Activated CD4-positive, alpha-beta memory T cell treated with anti-CD3 and anti-CD28 coated beads, Interleukin-2, amount 10 ng/mL, durations not matched to agents 7 days and 5 days (primary cell): ENCODE data around the gene SERINC5. TPM values are rescaled to one million over a fixed set of nuclear protein-coding genes. Genes with fewer than 3 reads are reported as not detected.
"Not testable (repeated sequence)": the region's sequence is repeated elsewhere in the genome, so short reads cannot be mapped to it uniquely, and the experiment has no call there.

Experiments
- CTCF ChIA-PET: fragments of 350-600 bp; sonication (Branson Sonifier 250); formaldehyde crosslinking; loops from one replicate; lab custom pipeline; 2021; ENCODE audit warnings: antibody characterized with exemption, inconsistent platforms; lab: Charles Lee
- POLR2A ChIA-PET: fragments of 350-600 bp; sonication (Branson Sonifier 250); formaldehyde crosslinking; loops from one replicate; lab custom pipeline; 2021; ENCODE audit warnings: antibody characterized with exemption; lab: Charles Lee
- DNase-seq: peaks from one replicate; pipeline ENCODE4 v3.0.0-alpha.2; 2020
- H3K27ac Mint-ChIP-seq: one replicate; pipeline ENCODE4 v1.8.0; 2021; ENCODE audit warnings: mild to moderate bottlenecking, mixed read lengths
- H3K27me3 Mint-ChIP-seq: one replicate; pipeline ENCODE4 v1.8.0; 2021; ENCODE audit warnings: mixed read lengths
- H3K36me3 Mint-ChIP-seq: one replicate; pipeline ENCODE4 v1.8.0; 2021; ENCODE audit warnings: low read depth, mixed read lengths
- H3K4me1 Mint-ChIP-seq: one replicate; pipeline ENCODE4 v1.8.0; 2021; ENCODE audit warnings: mixed read lengths
- H3K4me3 Mint-ChIP-seq: one replicate; pipeline ENCODE4 v1.8.0; 2021; ENCODE audit warnings: mild to moderate bottlenecking, mixed read lengths
- H3K9me3 Mint-ChIP-seq: one replicate; pipeline ENCODE4 v1.8.0; 2021; ENCODE audit warnings: mixed read lengths
- total RNA-seq, 2 experiments: library from RNA; stranded (reverse); gene quantifications; one replicate each; pipeline ENCODE4 v1.2.3, GENCODE V29; 2021

SERINC5 gene
- total RNA-seq, 2 experiments from 2014 or later: 59.1 to 60.6 TPM

- H3K36me3 Mint-ChIP-seq: peaks cover 37% of the 10 kb centered on the region
- DNase-seq: no peak
- CTCF ChIA-PET: interaction anchor here (0.9 to 2.1 kb wide), 10 partner anchors 8 to 183 kb away, joined by 3 to 18 read pairs (median 4); partner anchors contain the start of gene SERINC5
- peaks cover 38% of the 10 kb centered on the region for H3K4me1 Mint-ChIP-seq
- H3K9me3 Mint-ChIP-seq: peaks cover 7% of the 10 kb centered on the region
- H3K27me3 Mint-ChIP-seq: no peaks in the 10 kb centered on the region
- POLR2A ChIA-PET: interaction anchor here (0.7 to 3.2 kb wide), 17 partner anchors 8 to 282 kb away, joined by 3 to 44 read pairs (median 6); partner anchors contain the start of genes SERINC5 and ZFYVE16
- H3K4me3 Mint-ChIP-seq: peak overlapping the region; percentile 1
- H3K27ac Mint-ChIP-seq: peak overlapping the region; percentile 75
These were observed 130.6 kb downstream of the SERINC5 start for GRCh38 chr5:80125022-80125961.

DNA sequence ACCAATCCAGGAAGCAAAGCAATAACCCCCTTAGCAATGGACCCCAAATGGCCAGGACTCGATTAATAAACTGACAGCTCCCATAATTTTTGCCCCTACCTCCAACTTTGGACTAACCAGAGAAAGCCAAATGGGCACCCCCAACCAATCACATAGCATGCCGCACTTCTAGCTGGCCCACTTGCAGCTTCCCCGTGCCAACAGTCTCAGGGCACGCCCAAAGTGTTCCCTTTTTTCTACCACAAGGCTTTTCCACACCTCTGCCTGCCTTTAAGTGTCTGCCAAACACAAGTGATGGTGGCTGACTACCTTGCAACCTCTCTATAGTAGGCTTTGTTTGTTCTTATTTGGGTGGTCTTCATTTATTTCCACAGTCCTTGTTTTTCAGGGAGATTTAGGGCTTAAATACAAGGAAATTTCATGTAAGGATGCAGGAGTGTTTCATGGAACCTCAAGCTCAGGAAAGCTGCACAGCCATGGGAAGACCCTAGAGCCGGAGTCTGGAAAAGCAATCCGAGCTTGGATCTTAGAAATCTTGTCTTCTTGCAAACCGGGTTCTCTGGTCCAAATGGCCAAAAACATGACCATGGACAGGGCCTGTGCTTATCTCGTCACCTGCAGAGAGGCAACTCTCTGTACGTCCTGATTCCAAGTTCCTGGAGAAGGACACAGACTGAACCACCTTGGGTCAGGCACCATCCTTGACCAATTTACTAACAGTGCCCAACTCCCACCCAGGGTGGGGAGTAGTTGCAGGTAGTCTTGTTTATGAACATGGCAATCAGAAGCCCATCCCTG is 131.5 kb downstream of the SERINC5 start:
- POLR2A ChIA-PET: interaction anchor here (1.1 to 2.6 kb wide), 3 partner anchors 16 to 150 kb away, joined by 3 to 29 read pairs (median 10); partner anchors contain the start of gene SERINC5
- H3K27ac Mint-ChIP-seq: no peak overlapping the region
- CTCF ChIA-PET: interaction anchor here (1.8 to 2.0 kb wide), 2 partner anchors 12 to 41 kb away, joined by 4 to 6 read pairs; no protein-coding TSS in a partner anchor
- DNase-seq: no peak
- H3K27me3 Mint-ChIP-seq: no peaks in the 10 kb centered on the region
- peaks cover 38% of the 10 kb centered on the region for H3K4me1 Mint-ChIP-seq
- H3K36me3 Mint-ChIP-seq: peaks cover 39% of the 10 kb centered on the region
- H3K4me3 Mint-ChIP-seq: no peak overlapping the region
- peaks cover 7% of the 10 kb centered on the region for H3K9me3 Mint-ChIP-seq

DNA sequence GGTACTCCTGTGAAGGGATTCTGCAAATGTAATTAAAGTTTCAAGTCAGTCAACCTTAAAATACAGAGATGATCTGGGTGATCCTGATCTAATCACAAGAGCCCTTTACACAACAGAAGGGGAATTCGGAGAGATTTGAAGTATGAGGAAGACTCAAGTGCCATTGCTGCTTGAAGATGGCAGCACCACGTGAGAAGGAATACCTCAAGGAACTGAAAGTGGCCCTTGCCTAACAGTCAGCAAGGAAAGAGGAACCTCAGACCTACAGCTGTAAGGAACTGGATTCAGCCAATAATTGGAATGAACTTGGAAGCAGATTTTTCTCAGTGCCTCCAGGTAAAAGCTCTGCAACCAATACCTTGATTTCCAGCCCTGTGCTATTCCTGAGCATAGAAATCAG is 133.3 kb downstream of the SERINC5 start:
- Mint-ChIP-seq H3K4me1 (peaks cover 41% of the 10 kb centered on the region), H3K9me3 (peaks cover 8% of the 10 kb centered on the region), H3K4me3 (no peak overlapping the region), H3K36me3 (peaks cover 40% of the 10 kb centered on the region), H3K27me3 (no peaks in the 10 kb centered on the region), H3K27ac (no peak overlapping the region)
- POLR2A ChIA-PET: interaction anchor here (1.1 to 1.8 kb wide), 2 partner anchors 9 to 133 kb away, joined by 3 to 10 read pairs; partner anchors contain the start of gene SERINC5
- no peak for DNase-seq
- CTCF ChIA-PET: interaction anchor here (2.0 kb wide), 1 partner anchor 14 kb away, joined by 6 read pairs; no protein-coding TSS in a partner anchor

DNA sequence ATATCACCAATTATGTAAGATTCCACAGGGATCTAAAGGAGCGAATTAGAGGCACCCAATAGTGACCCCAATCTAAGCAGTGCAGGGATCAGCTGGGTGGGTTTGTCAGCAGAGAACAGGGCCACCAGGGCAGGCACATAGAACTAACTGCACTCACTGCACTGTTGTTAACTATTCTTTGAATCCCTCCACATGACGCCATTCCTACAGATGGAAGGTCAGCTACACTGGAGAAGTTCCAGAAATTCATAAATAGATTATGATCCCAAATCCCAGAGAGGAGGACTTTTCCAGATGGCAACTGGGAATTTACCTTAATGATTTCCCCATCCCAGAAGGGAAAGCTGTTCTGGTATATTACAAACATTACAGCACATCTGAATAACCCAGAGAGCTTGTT is 136.5 kb downstream of the SERINC5 start:
- POLR2A ChIA-PET: no interaction called here
- Mint-ChIP-seq H3K27ac (no peak overlapping the region), H3K9me3 (peaks cover 15% of the 10 kb centered on the region)

GRCh38 chr5:80117446-80117845 is 138.4 kb downstream of the SERINC5 start:
- H3K36me3 Mint-ChIP-seq: peaks cover 50% of the 10 kb centered on the region
- H3K4me1 Mint-ChIP-seq: peaks cover 20% of the 10 kb centered on the region
- no peak overlapping the region for H3K4me3 Mint-ChIP-seq
- peaks cover 22% of the 10 kb centered on the region for H3K9me3 Mint-ChIP-seq
- POLR2A ChIA-PET: interaction anchor here (0.7 to 1.5 kb wide), 4 partner anchors 9 to 139 kb away, joined by 3 to 14 read pairs (median 4); partner anchors contain the start of gene SERINC5
- CTCF ChIA-PET: interaction anchor here (0.5 to 3.4 kb wide), 4 partner anchors 9 to 157 kb away, joined by 4 to 10 read pairs (median 6); no protein-coding TSS in a partner anchor
- no peak for DNase-seq
- H3K27me3 Mint-ChIP-seq: no peaks in the 10 kb centered on the region
- H3K27ac Mint-ChIP-seq: peak overlapping the region; percentile 66

More for the DNA sequence above, 136.5 kb downstream of the SERINC5 start:
- Mint-ChIP-seq H3K4me1 (peaks cover 29% of the 10 kb centered on the region), H3K36me3 (peaks cover 46% of the 10 kb centered on the region), H3K4me3 (no peak overlapping the region), H3K27me3 (no peaks in the 10 kb centered on the region)
- DNase-seq: no peak
- CTCF ChIA-PET: interaction anchor here (1.2 to 3.4 kb wide), 2 partner anchors 17 to 27 kb away, joined by 4 to 10 read pairs; no protein-coding TSS in a partner anchor

GRCh38 chr5:80116465-80116864 is 139.4 kb downstream of the SERINC5 start:
- no peak overlapping the region for H3K4me3 Mint-ChIP-seq
- DNase-seq: no peak
- no peaks in the 10 kb centered on the region for H3K27me3 Mint-ChIP-seq
- H3K27ac Mint-ChIP-seq: no peak overlapping the region
- CTCF ChIA-PET: interaction anchor here (0.5 to 3.4 kb wide), 4 partner anchors 10 to 195 kb away, joined by 3 to 10 read pairs (median 4); no protein-coding TSS in a partner anchor
- peaks cover 19% of the 10 kb centered on the region for H3K4me1 Mint-ChIP-seq
- H3K9me3 Mint-ChIP-seq: peaks cover 19% of the 10 kb centered on the region
- POLR2A ChIA-PET: interaction anchor here (1.5 kb wide), 1 partner anchor 10 kb away, joined by 14 read pairs; no protein-coding TSS in a partner anchor
- H3K36me3 Mint-ChIP-seq: peaks cover 46% of the 10 kb centered on the region

- H3K27ac Mint-ChIP-seq: no peak overlapping the region
- H3K4me3 Mint-ChIP-seq: no peak overlapping the region
- ChIA-PET POLR2A (no interaction called here), CTCF (interaction anchor here (0.8 kb wide), 1 partner anchor 123 kb away, joined by 3 read pairs; no protein-coding TSS in a partner anchor)
- peaks cover 19% of the 10 kb centered on the region for H3K9me3 Mint-ChIP-seq
- H3K36me3 Mint-ChIP-seq: peaks cover 46% of the 10 kb centered on the region
- no peak for DNase-seq
- no peaks in the 10 kb centered on the region for H3K27me3 Mint-ChIP-seq
- peaks cover 19% of the 10 kb centered on the region for H3K4me1 Mint-ChIP-seq
These were observed 139.8 kb downstream of the SERINC5 start for GRCh38 chr5:80116000-80116399.

- peaks cover 43% of the 10 kb centered on the region for H3K36me3 Mint-ChIP-seq
- no peak for DNase-seq
- H3K4me1 Mint-ChIP-seq: peaks cover 19% of the 10 kb centered on the region
- H3K27me3 Mint-ChIP-seq: no peaks in the 10 kb centered on the region
- H3K4me3 Mint-ChIP-seq: no peak overlapping the region
- ChIA-PET POLR2A (no interaction called here), CTCF (no interaction called here)
- H3K9me3 Mint-ChIP-seq: peaks cover 19% of the 10 kb centered on the region
- H3K27ac Mint-ChIP-seq: no peak overlapping the region
These were observed 141.0 kb downstream of the SERINC5 start for GRCh38 chr5:80114860-80115259.

DNA sequence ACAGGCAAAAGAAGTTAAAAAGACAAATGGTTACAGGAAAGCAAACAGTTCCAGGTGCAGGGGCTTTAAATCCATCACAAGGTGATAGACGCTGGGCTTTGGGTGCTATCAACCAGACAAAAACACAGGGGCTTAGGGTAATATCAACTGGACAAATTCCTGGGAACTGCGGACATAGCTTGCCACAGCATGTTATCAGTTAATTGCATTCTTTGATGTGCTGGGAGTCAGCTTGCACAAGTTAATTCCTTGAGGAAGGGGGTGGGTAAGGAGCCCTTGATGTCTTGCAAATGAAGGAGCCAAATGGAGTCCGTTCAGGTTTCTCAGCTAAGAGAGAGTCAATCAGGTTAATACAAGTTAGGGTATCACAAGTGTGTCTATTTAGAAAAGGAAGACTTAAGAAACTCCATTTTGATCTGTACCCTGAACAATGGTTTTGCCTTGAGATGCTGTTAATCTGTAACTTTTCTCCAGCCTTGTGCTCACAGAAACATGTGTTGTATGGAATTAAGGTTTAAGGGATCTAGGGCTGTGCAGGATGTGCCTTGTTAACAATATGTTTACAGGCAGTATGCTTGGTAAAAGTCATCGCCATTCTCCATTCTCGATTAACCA is 144.4 kb downstream of the SERINC5 start:
- Mint-ChIP-seq H3K36me3 (peaks cover 29% of the 10 kb centered on the region), H3K9me3 (peaks cover 16% of the 10 kb centered on the region)
- H3K4me3 Mint-ChIP-seq, H3K4me1 Mint-ChIP-seq, DNase-seq, H3K27me3 Mint-ChIP-seq, CTCF ChIA-PET, H3K27ac Mint-ChIP-seq, POLR2A ChIA-PET: not testable (repeated sequence)

DNA sequence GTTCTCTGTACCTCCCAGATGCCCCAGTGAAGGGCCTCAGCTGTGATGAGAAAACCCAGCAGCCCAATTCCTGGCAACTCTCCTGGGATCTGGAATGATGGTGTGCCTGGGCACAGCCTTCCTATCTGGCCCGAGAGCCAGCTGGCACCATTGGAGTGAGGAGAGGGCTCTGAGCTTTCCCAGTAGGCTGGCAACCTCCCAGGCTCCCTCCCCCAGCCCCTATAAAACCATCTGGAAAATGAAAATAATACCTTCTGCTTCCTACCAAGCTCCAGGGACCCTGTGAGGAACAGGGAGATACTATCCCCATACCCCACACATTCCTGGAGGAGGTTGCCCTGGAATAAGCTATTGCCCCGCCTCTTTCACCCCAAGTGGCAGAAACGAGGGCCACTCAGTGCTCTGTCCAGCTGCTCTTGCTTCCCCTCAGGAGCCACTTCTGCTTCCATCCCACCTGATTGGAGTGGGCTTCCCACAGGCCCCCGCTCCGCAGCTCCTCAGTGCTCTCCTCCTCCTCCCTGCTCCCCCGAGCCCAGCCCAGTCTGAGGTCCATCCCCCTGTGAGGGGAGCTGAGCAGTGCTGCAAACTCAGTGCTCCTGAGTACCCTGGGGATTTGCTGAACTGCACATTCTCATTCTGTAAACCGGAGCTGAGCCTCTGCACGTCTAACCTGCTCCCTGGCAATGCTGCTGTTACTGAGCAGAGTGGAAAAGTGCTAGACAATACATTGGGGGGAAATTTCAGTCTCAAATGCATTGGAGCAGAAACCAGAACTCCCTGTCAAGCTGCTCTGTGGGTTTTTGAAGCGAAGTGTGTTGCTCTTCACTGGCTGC is 146.0 kb downstream of the SERINC5 start:
- Mint-ChIP-seq H3K4me3 (no peak overlapping the region), H3K27ac (no peak overlapping the region), H3K4me1 (no peaks in the 10 kb centered on the region), H3K27me3 (no peaks in the 10 kb centered on the region), H3K9me3 (peaks cover 15% of the 10 kb centered on the region), H3K36me3 (peaks cover 14% of the 10 kb centered on the region)
- DNase-seq: no peak
- ChIA-PET POLR2A (interaction anchor here (0.7 kb wide), 1 partner anchor 16 kb away, joined by 3 read pairs; no protein-coding TSS in a partner anchor), CTCF (interaction anchor here (0.6 to 0.8 kb wide), 4 partner anchors 13 to 146 kb away, joined by 3 to 4 read pairs (median 3); no protein-coding TSS in a partner anchor)

GRCh38 chr5:80106916-80107315 is 148.9 kb downstream of the SERINC5 start:
- Mint-ChIP-seq H3K27me3 (no peaks in the 10 kb centered on the region), H3K36me3 (no peaks in the 10 kb centered on the region), H3K9me3 (peaks cover 4% of the 10 kb centered on the region), H3K27ac (no peak overlapping the region), H3K4me3 (no peak overlapping the region), H3K4me1 (peaks cover 6% of the 10 kb centered on the region)
- DNase-seq: no peak
- POLR2A ChIA-PET: interaction anchor here (1.1 kb wide), 1 partner anchor 80 kb away, joined by 3 read pairs; no protein-coding TSS in a partner anchor
- CTCF ChIA-PET: no interaction called here
